IMR-90 (cell line): ENCODE data around the gene GALM.

Experiments used
- POLR2A ChIP-seq: IDR thresholded peaks from 2 replicates; pipeline ENCODE4 v1.6.1; 2012; ENCODE audit warnings: mild to moderate bottlenecking, low read depth, low read length
- TF ChIP-seq, protein P1 (sequence below): conservative IDR thresholded peaks from 2 replicates; pipeline ENCODE4 v1.5.1; 2012; ENCODE audit warnings: mild to moderate bottlenecking, low read depth, low read length, improper control_type of control experiment
- TF ChIP-seq, protein P2 (sequence below): fragments of 150-350 bp; IDR thresholded peaks from 2 replicates; pipeline ENCODE4 v1.6.1; 2017; ENCODE audit warnings: mild to moderate bottlenecking, antibody characterized with exemption, low read length, low read depth

DNA sequence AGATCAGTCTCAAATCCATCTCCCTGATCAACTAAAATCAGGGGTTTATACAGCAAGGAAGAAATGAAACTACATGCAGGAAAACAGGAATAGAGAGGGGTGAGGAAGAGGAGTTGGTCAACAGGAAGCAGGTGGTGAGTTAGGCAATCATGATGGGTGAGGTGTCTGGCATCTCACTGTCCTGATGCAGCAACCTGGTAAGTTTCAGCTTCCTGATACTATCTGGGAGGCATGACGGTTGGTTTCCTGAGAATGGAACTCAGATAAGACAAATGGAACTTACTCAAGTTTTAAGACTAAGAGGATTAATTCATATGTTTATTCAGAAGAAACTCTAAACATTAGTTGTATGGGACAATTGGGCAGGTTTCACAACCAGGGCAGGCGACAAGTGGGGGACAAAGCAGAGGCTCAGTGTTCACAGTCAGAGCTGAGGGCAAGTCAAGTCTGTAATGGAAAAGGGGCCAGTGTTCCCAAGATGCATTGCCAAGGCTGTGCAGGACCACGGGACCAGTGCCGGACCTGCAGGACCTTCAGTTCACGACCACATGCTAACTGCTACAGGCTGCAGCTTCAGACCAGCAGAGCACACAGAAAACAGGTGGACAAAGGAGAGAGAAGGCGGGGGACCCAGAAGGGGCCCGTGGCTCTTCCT lies 17.7 kb upstream of the GALM start:
- TF ChIP-seq, protein P1, sequence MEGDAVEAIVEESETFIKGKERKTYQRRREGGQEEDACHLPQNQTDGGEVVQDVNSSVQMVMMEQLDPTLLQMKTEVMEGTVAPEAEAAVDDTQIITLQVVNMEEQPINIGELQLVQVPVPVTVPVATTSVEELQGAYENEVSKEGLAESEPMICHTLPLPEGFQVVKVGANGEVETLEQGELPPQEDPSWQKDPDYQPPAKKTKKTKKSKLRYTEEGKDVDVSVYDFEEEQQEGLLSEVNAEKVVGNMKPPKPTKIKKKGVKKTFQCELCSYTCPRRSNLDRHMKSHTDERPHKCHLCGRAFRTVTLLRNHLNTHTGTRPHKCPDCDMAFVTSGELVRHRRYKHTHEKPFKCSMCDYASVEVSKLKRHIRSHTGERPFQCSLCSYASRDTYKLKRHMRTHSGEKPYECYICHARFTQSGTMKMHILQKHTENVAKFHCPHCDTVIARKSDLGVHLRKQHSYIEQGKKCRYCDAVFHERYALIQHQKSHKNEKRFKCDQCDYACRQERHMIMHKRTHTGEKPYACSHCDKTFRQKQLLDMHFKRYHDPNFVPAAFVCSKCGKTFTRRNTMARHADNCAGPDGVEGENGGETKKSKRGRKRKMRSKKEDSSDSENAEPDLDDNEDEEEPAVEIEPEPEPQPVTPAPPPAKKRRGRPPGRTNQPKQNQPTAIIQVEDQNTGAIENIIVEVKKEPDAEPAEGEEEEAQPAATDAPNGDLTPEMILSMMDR, result no peak
- TF ChIP-seq, protein P2, sequence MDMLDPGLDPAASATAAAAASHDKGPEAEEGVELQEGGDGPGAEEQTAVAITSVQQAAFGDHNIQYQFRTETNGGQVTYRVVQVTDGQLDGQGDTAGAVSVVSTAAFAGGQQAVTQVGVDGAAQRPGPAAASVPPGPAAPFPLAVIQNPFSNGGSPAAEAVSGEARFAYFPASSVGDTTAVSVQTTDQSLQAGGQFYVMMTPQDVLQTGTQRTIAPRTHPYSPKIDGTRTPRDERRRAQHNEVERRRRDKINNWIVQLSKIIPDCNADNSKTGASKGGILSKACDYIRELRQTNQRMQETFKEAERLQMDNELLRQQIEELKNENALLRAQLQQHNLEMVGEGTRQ, result no peak
- no peak for TF ChIP-seq POLR2A
